ENCODE measurements around the gene CEP250. TPM values are rescaled to one million over a fixed set of nuclear protein-coding genes. Genes with fewer than 3 reads are reported as not detected.

CEP250 gene
- total RNA-seq, 2 donors from 2014 or later, result 29.8 to 46.5 TPM

GRCh38 chr20:35473684-35474083, 18.3 kb downstream of the CEP250 start:
- Histone ChIP-seq H3K27me3 (ENCODE audit: control insufficient read depth, insufficient read depth, low read length, poor library complexity, severe bottlenecking) (no peaks in the 10 kb centered on the region), H3K9me3 (ENCODE audit: control insufficient read depth, low read length) (no peaks in the 10 kb centered on the region), H3K4me1 (ENCODE audit: control insufficient read depth, insufficient read depth, low read length) (no peaks in the 10 kb centered on the region), H3K9ac (ENCODE audit: extremely low read depth, low read length, poor library complexity, severe bottlenecking) (no peak overlapping the region), H3K4me3 (ENCODE audit: low read length) (no peak overlapping the region), H3K27ac (ENCODE audit: low read depth, low read length) (no peak overlapping the region), H3K36me3 (ENCODE audit: control insufficient read depth, insufficient read depth, low read length) (peaks cover 69% of the 10 kb centered on the region)
- no peak overlapping the region for H3K4me3 Mint-ChIP-seq
- no peak for TF ChIP-seq CTCF (conservative IDR thresholded peaks at IDR 0.05)
- H3K36me3 Mint-ChIP-seq (ENCODE audit: low read depth), result peaks cover 37% of the 10 kb centered on the region
- DNase-seq, result no peak
- H3K27ac Mint-ChIP-seq, result no peak overlapping the region
- H3K9me3 Mint-ChIP-seq, result no peaks in the 10 kb centered on the region
- H3K4me1 Mint-ChIP-seq, result no peaks in the 10 kb centered on the region
- no peaks in the 10 kb centered on the region for H3K27me3 Mint-ChIP-seq (ENCODE audit: insufficient read depth)
- WGBS, 2 experiments (ENCODE audit: insufficient coverage in 1 of 2, insufficient read length in 1 of 2), result 86 to 100% methylated on average over 4 to 8 of the region's 8 CpGs

GRCh38 chr20:35474303-35474871, 19.0 kb downstream of the CEP250 start:
- no peak overlapping the region for H3K27ac Mint-ChIP-seq
- Histone ChIP-seq H3K9me3 (ENCODE audit: control insufficient read depth, low read length) (no peaks in the 10 kb centered on the region), H3K36me3 (ENCODE audit: control insufficient read depth, insufficient read depth, low read length) (peaks cover 68% of the 10 kb centered on the region), H3K4me3 (ENCODE audit: low read length) (no peak overlapping the region), H3K4me1 (ENCODE audit: control insufficient read depth, insufficient read depth, low read length) (no peaks in the 10 kb centered on the region), H3K9ac (ENCODE audit: extremely low read depth, low read length, poor library complexity, severe bottlenecking) (no peak overlapping the region), H3K27ac (ENCODE audit: low read depth, low read length) (no peak overlapping the region), H3K27me3 (ENCODE audit: control insufficient read depth, insufficient read depth, low read length, poor library complexity, severe bottlenecking) (no peaks in the 10 kb centered on the region)
- no peak for TF ChIP-seq CTCF (conservative IDR thresholded peaks at IDR 0.05)
- whole genome bisulfite sequencing, 2 experiments (ENCODE audit: insufficient coverage in 1 of 2, insufficient read length in 1 of 2), result 90% methylated on average over 2 of the region's 2 CpGs; no CpG with 5 or more reads in 1 of the 2 experiments
- H3K27me3 Mint-ChIP-seq (ENCODE audit: insufficient read depth), result no peaks in the 10 kb centered on the region
- peaks cover 41% of the 10 kb centered on the region for H3K36me3 Mint-ChIP-seq (ENCODE audit: low read depth)
- no peaks in the 10 kb centered on the region for H3K9me3 Mint-ChIP-seq
- H3K4me1 Mint-ChIP-seq, result no peaks in the 10 kb centered on the region
- DNase-seq, result no peak
- H3K4me3 Mint-ChIP-seq, result no peak overlapping the region

GRCh38 chr20:35476288-35476687, 20.9 kb downstream of the CEP250 start:
- Histone ChIP-seq H3K27me3 (ENCODE audit: control insufficient read depth, insufficient read depth, low read length, poor library complexity, severe bottlenecking) (no peaks in the 10 kb centered on the region), H3K4me1 (ENCODE audit: control insufficient read depth, insufficient read depth, low read length) (no peaks in the 10 kb centered on the region), H3K36me3 (ENCODE audit: control insufficient read depth, insufficient read depth, low read length) (peaks cover 68% of the 10 kb centered on the region), H3K9me3 (ENCODE audit: control insufficient read depth, low read length) (no peaks in the 10 kb centered on the region), H3K4me3 (ENCODE audit: low read length) (no peak overlapping the region), H3K27ac (ENCODE audit: low read depth, low read length) (no peak overlapping the region), H3K9ac (ENCODE audit: extremely low read depth, low read length, poor library complexity, severe bottlenecking) (no peak overlapping the region)
- Mint-ChIP-seq H3K36me3 (ENCODE audit: low read depth) (peaks cover 44% of the 10 kb centered on the region), H3K9me3 (no peaks in the 10 kb centered on the region), H3K4me1 (no peaks in the 10 kb centered on the region), H3K27ac (no peak overlapping the region), H3K27me3 (ENCODE audit: insufficient read depth) (no peaks in the 10 kb centered on the region), H3K4me3 (no peak overlapping the region)
- DNase-seq, result no peak
- 86 to 97% methylated on average over 3 to 4 of the region's 4 CpGs for WGBS, 2 experiments (ENCODE audit: insufficient coverage in 1 of 2, insufficient read length in 1 of 2)
- no peak for TF ChIP-seq CTCF (conservative IDR thresholded peaks at IDR 0.05)
